GM21447 (cell line): ENCODE results near the gene APC2.

ENCODE experiments used
- ATAC-seq: cut with Tn5 transposase; IDR thresholded peaks from one replicate; pipeline ENCODE4 v1.9.1; 2021; ENCODE audit not compliant: unreplicated experiment

The APC2 gene

DNA sequence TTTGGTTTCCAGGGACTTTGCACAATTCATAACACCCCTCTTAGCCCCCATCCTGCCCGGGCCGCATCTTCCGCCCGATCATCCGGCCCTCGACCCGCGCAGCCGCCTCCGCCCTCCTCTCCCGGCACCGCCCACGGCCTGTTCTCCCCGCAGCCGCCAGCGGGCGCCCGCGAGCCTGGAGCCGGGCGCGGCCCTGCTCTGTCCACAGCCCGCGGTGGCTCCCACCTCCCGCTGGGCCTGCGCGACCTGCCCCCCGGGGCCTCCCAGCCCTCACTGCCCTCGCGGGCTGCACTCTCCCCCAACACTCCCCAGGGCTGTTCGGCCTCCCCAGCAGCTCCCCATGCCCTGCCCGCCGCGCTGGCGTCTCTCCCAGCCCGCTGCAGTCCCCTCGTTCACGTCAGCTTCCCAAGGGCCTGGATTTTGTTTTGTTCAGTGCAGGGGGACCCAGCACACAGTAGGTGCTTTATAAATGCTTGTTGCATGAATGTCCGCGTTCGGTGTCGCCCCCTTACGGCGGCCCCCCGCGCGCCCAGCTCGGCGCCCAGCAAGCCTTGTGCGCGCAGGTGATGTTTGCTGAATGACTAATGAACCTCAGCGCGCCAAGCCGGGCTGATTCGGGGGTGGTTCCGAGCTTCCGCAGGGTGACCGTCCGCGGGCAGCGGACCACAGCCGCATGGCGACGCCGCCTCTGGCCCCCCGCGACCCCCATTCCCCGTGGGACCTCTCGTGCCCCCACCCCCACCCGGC, 4.6 kb upstream of the APC2 start:
- no peak for ATAC-seq

- ATAC-seq, result no peak
Measured at GRCh38 chr19:1445932-1446712, 3.8 kb upstream of the APC2 start.

DNA sequence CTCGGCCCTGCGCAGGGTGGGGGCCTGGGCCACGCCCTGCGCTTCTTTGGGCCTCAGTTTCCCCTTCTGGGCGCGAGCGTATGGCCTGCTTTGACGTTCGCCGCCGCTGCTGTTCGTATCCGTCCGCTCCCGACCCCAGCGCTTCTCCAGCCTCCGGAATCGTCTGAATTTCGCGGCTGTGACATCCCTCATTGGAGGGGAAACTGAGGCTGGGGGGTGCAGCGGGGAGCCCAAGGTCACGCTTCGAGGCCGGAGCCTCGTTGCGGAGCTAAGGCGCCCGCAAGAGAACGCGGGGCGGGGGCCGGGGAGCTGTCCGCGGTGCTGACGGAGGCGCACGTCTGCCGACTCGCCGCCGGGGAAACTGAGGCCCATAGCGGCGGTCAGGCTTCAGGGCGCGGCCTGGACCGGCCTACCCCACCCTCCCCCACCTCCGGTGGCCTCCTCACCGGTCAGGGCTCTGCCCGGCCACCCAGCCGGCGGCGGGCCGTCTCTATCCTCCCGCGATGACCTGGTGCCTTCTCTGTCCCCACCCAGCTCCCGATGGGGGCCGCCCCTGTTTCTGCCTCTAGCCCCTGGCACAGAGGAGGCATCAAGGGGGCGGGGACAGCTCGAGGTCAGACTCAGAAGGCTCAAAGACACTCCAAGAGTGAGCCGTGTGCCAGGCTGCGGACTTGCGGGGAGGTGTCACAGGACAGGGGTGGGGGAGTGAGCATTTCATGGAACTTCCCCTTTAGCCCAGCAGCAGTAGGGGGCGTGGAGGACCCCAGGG, 3.0 kb upstream of the APC2 start:
- no peak for ATAC-seq

GRCh38 chr19:1447504-1447903, 2.4 kb upstream of the APC2 start:
- ATAC-seq, result no peak

DNA sequence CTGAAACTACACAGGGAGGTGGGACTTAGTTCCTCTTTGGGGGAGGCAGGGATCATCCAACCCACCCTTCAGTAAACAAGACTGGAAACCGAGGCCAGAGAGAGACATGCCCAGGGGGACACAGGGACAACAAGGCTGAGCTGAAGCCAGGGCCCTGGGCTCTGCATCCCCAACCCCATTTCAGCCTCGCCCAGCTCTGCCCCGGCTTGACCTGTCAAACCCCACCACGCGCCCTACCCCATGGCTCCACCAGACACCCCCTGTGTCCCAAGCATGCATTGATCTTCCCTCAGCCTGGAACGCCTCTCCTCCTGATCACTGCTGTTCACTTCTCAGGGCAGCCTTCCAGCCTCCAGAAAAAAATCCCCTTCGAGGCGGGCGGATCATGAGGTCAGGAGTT, 2.0 kb upstream of the APC2 start:
- no peak for ATAC-seq

- no peak for ATAC-seq
Measured at GRCh38 chr19:1450735-1451731, 1.1 kb downstream of the APC2 start.

GRCh38 chr19:1451916-1452801, 2.2 kb downstream of the APC2 start:
- ATAC-seq, result no peak

DNA sequence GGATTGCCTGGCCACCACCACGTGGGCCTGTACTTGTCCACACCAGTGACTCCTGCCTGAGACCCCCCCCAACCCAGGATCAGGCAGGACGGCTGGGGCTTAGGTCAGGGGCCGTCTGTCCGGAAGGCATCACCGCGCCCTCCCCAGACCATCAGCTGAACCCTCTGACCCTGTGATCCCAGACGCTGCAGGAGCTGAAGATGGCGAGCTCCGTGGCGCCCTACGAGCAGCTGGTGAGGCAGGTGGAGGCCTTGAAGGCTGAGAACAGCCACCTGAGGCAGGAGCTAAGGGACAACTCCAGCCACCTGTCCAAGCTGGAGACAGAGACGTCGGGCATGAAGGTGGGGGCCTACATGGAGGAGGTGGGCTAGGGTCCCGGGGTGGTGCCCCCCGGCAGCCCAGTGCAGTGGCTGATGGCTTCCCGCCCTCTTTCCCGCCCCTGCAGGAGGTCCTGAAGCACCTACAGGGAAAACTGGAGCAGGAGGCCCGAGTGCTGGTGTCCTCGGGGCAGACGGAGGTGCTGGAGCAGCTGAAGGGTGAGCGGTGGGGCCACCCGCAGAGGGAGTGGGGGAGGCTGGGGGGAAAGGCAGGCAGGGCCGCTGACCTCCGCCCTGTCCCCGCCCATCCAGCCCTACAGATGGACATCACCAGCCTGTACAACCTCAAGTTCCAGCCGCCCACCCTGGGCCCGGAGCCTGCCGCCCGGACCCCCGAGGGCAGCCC, 3.0 kb downstream of the APC2 start:
- no peak for ATAC-seq

DNA sequence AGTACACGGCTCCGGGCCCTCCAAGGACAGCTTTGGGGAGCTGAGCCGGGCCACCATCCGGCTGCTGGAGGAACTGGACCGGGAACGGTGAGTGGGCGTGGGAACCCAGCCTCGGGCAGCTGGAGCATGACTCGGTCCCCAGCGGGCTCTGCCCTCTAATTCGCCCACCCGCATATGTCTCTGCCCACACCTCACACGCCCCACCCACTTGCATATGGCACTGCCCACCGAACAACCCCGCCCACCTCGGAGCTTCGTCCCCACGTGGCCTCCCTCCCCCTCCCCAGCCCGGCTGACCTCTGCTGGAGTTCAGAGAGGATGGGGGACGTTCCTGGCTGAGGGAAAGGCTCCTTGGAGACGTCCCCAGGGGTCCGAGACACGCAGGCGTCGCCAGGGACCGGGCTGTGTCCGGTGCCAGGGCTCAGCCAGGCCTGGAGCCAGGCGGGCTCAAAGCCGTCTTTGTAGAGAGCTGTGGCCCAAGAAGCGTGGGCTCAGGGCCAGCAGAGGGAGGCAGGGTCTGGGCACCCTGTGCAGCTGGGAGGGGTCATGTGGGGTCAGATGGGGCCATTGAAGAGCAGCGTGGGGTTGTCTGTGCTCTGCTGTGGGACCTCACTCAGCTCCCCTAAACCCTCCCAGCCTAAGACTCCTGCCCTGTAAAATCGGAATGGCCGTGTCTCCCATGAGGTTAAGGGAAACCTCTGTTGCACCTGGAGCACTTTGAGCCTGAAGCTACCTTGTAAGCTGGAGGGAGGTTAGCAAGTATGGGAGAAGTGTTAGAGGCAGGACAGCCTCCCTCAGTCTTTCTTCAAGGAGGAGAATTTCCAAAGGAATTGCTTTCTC, 3.8 kb downstream of the APC2 start:
- no peak for ATAC-seq

DNA sequence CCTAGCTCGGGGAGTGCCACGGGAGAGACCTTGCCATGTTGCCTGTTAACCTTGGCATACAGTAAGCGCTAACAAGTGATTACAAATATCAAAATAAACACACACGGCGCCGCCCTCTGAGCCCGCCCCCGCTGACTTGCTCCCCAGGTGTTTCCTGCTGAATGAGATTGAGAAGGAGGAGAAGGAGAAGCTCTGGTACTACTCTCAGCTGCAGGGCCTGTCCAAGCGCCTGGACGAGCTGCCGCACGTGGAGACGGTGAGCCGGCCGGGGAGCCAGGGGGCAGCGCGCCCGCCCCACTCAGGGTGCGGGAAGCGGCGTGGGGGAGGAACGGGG, 5.0 kb downstream of the APC2 start:
- no peak for ATAC-seq

DNA sequence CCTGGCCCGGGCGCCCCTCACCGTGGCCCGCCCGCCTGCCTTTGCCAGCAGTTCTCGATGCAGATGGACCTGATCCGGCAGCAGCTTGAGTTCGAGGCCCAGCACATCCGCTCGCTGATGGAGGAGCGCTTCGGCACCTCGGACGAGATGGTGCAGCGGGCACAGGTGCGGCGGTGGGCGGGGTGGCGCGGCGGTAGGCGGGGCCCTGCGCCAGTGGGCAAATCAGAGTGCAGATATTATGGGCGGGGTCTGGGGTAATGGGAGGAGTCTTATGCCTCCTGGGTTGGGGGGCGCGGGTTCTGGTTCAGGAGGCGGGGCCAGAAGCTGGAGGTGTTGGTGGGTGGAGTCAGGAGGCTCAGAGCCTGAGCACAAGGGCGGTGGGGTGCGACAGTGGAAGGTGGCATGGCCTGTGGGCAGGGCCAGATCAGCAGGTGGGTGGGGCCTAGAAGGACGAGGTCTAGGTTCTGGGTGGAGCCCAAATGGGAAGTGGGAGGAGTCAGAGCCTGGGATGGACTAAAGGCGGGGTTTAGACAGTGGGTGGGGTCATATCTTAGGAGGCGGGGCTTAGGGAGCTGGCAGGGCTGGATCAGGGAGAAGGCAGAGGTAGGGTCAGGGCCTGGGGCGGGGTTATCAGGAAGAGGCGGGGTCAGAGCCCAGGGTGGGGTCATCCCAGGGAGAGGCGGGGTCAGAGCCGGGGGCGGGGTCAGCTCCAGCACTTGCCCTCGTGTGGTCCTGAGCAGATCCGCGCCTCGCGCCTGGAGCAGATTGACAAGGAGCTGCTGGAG, 5.6 kb downstream of the APC2 start:
- ATAC-seq, result no peak

- ATAC-seq, result no peak
Measured at GRCh38 chr19:1456121-1456900, 6.4 kb downstream of the APC2 start.

GRCh38 chr19:1457031-1457739, 7.3 kb downstream of the APC2 start:
- no peak for ATAC-seq

DNA sequence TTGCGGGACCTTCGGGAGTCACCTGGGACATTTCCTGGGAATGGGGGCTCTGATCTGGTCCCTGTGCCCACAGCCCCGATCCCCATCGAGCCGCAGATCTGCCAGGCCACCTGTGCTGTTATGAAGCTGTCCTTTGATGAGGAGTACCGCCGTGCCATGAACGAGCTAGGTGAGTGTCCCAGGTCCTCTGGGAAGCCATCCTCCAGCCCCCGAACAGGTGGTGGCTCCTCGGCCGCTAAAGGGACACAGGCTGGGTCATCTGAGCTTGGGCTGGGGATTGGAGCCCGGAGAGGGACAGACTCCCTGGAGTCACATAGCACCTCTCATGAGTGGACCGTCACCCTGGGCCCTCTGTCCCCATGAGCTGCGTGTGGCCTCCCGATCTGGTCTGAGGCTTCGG, 8.0 kb downstream of the APC2 start:
- no peak for ATAC-seq

- ATAC-seq, result no peak
Measured at GRCh38 chr19:1459479-1459878, 9.6 kb downstream of the APC2 start.
